GM18858 (cell line): Measurements from ENCODE around the gene NANS.
"Not testable (repeated sequence)": the region's sequence is repeated elsewhere in the genome, so short reads cannot be mapped to it uniquely, and the experiment has no call there.

Source experiments
- ATAC-seq: cut with Tn5 transposase; IDR thresholded peaks from one replicate; pipeline ENCODE4 v1.9.1; 2021; ENCODE audit not compliant: unreplicated experiment

The NANS gene

DNA sequence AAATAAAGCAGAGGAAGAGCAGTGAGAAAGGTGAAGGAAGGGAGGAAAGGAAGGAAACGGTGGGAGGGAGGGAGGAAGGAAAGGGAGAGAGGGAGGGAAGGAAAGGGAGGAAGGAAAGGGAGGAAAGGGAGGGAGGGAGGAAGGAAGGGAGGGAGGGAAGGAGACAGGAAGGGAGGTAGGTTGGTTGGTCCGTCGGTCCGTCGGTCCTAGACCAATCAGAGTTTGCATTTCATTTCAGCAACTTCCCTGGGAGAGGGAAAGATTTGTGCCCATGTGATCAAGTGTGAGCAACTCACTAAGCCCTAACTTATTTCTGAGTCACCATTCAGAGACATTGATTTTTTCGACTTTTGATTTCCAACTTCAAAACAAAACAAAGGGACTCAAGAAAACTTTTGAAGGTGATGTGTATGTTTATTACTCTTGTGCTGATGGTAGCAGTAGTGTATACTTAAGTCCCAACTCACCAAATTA lies 18.8 kb downstream of the NANS start:
- ATAC-seq = no peak

DNA sequence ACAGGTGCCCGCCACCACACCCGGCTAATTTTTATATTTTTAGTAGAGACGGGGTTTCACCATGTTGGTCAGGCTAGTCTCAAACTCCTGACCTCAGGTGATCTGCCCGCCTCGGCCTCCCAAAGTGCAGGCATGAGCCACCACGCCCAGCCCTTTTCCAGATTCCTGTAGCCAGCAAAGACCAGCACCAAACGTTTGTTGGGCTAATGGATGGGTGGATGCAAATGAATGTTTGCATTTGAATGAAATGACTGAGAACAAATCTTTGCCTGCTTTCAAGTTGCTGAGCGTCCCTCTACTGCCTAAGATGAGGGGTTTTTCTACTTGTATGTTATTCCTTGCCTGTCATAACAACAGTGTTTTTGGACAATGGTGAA lies 20.0 kb downstream of the NANS start:
- ATAC-seq = not testable (repeated sequence)

DNA sequence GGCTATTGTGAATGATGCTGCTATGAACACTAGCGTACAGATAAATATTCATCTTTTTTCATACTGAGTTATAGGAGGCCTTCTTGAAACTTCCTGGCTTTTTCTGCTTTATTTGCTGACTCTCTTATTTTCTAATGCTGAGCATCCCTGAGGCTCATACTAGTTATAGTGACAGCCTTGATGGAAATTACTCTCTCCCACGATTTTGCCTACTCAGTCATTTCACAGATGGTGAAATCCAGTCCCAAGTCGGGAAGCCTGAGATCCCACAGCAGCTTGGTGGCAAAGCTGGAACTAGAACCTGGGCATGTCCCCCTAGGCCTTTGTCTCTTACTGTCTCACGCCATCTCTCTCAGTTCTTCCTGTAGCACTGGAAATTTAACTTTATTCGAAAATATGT lies 22.4 kb downstream of the NANS start:
- ATAC-seq = no peak

DNA sequence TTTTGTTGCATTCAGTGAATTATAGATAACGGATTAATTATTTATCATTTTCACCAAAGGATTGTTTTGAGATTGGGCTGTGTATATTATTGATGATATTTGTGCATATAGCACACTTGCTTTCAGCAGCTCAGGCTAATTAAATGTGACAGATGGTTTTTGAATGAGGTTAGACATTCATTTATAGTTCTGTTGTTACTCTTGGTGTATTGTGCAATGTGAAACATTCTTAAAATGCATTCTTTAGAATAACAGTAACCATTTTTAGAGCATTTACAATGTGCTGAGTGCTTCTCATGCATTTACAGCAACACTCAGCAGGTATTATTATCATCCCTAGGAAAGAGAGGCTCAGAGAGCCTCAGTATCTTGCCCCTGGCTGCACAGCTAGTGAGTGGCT lies 23.8 kb downstream of the NANS start:
- ATAC-seq = no peak

DNA sequence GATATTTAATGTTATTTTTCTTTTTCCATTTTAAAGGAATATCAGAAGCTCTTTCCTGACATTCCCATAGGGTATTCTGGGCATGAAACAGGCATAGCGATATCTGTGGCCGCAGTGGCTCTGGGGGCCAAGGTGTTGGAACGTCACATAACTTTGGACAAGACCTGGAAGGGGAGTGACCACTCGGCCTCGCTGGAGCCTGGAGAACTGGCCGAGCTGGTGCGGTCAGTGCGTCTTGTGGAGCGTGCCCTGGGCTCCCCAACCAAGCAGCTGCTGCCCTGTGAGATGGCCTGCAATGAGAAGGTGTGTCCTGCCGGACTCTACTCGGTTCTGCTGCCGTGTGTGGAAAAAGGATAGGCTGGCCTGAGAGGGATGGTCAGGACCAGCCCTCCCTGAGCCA lies 24.2 kb downstream of the NANS start:
- no peak for ATAC-seq

DNA sequence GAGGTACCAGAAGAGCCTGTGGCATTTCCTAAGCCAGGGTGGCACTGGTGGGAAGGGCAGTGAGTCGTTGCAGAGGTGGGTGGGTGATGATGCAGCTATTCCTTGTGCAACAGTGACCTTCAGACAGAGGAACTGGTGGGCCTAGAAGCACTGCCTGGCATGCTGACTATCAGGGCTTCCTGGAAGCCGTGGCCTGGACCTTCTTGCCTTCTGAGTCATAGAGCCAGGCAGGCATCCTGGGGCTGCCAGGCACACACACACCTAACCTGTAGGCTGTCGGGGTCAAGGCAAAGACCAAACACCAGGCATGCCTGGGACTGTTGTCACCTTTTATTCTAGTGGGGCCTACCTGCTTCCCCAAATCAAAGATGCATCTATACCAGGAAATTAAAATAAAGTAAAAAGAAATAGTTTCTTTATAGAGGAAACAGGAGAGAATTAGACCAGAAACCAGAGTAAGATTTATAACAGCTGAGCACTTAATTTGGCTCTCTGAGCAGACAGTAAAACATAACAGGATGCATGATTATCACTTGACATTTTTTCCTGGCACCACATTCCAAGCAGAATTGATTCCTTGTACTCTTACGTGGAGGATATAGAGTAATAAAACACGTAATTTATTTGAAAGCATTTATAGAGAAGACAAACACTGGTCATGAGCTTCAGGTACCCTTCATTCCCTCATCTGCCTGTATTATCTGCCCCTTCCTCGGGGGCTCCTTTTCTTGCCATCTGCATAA lies 25.1 kb downstream of the NANS start:
- no peak for ATAC-seq

DNA sequence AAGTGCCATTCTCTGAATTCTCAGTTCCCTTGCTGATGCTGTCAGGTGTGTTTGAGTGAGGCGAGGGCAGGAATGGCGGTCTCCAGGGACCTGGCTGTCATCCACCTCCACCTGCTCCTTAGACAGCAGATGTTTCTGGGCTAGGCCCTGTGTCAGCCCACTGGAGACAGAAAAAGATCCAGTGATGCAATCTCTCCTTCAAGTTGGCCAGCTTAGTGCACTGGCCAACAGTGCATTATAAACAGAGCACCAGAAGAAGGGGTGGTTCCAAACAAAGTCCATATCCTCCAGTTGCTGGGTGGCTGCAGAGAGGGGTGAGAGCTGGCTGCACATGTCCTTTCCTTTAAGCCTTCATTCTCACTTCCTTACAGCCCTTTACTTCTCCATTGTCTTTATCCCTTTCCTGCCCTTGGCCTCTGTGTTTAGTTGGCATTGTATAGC lies 26.5 kb downstream of the NANS start:
- ATAC-seq = no peak

DNA sequence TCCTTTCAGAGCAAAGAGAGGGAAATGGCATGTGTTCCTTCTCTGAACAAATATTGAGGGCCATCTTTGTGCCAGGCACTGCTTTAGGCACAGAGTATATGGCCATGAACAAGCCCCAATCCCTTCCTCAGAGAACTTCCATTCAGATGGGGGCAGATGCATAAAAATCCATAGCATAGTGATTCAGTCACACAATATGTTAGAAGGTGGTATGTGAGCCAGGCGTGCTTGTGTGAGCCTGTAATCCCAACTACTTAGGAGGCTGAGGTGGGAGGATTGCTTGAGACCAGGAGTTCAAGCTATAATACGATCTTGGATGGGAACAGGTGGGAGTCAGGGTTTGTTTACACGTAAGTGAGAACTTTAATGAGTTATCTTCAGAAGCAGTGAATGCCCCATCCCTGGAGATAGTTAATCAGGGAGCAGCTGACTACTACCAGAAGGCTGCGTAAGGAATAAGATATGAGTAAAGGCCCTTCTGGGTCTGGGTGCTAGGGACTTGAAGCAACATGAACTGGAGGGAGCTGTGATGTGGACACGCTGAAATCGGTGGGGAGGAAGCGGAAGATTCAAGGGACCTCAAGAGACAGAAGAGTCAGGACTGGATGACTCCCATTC lies 27.1 kb downstream of the NANS start:
- ATAC-seq = no peak

DNA sequence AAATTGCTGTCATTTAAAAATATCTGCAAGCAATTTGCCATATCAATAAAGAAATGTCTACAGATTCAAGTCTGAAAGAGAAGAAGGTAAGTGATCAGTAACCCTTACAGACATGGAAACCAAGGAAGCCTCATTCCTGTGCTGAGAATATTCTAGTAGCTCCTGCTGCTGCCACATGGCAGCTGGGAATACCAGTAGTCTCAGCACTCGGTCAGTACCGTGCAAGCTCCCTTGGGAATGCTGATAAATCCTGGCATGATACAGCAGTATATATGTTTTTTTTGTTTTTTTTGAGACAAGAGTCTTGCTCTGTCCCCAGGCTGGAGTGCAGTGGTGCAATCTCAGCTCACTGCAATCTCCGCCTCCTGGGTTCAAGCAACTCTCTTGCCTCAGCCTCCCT lies 27.9 kb downstream of the NANS start:
- ATAC-seq = no peak

DNA sequence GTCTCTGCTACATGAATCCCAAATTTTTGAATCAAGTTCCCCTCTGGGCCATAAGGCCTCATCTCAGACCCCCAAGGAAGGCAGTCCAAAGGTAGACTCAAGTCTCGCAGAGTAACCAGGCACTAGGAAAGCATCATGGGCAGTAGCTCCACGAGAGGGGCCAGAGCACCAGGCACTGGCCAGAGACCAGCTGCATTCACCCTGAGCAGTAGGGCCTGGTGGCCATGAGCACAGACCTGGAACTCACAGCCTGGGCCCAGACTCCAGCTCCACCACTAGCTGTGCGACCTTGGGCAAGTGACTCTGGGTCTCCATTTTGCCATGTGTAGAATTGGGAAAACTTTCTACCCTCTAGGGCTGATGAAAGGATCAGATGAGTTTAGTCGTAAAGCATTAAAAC lies 28.5 kb downstream of the NANS start:
- ATAC-seq = no peak

DNA sequence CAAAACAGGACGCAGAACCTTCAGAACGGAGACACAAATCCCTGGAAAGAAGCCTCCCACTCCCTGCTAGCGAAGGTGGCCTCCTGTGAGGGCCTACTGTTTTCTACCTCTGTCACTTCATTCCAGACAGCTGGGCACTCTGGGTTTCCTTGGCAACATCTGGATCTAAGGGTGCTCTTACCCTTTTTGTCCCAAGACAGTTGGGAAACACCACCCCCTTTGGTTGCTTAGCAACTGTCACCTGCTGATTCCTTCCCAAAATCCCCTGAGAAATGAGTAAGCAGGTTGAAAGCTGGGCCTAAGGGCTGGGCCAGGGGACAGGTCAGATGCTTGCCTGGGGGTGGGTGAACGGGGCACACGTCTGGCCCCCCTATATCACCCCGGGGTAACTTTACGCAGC lies 29.4 kb downstream of the NANS start:
- no peak for ATAC-seq

DNA sequence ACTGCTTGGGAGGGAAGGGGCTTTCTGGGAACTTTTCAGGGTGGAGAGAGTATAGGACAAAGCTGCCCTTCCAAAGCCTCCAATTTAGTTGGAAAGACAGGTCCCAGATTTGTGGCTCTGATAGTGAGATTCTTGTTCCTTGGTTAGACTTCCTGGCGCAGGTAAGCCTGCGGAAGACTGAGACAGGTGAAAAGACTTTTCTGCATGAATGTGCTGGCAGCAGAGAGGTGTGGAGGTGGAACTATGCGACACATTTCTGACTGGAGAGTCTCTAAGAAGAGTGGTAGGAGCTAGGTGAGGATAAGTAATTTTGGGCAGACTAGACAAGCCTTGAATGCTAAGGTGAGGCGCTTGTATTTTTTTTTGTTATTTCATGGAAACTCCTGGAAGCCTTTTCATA lies 29.9 kb downstream of the NANS start:
- no peak for ATAC-seq

DNA sequence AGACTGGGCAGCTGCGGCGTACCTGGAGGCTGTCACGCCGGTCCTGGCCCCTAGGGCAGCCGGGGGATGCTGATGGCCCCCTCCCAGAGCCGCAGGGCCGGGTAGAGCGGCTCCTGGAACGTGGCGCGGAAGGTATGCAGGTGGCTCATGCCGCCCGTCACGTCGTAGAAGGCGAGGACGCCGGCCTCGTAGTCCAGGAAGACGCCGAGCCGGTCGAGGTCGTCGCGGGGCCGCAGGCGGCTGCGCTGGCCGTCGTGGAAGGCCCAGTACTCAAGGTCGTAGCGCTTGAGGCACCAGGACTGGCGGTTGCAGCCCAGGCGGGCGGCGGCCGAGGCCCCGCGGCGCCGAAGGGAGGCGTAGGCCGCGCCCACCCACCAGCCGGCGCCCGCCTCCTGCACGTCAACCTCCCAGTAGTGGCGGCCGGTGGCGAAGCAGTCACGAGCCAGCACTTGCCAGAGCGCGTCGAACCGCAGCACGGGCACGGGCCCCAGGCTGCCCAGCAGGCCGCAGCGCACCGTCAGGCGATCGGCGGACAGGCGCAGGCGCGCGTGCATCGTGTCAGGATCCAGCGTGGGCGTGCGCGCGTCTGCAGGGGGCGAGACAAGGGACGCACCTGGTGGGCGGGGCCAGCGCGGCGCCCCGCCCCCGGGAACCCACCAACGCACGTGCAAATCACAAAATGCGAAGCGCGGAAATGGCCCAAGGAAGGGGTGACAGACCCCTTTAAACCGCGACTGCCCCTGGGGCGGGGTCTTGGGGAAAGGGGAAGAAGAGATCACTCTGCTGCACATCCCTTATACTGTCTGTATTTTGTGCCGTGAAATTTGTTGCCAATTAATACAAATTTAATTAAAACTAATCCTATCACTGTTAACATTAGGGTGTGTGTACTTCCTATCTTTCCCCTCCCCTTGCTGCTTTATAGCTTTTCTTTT lies 31.2 kb downstream of the NANS start:
- ATAC-seq = no peak

DNA sequence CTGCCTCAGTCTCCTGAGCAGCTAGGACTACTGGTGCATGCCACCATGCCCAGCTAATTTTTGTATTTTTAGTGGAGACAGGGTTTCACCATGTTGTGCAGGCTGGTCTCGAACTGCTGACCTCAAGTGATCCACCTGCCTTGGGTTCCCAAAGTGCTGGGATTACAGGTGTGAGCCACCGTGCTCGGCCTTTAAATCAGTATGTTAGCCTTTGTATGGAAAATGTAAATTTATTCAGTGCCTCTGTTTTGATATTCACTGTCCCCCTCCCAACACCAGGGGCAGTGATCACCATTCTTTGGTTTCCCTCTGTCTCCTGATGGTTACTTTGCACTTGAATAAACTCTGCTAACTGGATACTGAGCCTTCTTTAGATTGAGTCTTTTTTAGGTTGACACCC lies 34.1 kb downstream of the NANS start:
- not testable (repeated sequence) for ATAC-seq

DNA sequence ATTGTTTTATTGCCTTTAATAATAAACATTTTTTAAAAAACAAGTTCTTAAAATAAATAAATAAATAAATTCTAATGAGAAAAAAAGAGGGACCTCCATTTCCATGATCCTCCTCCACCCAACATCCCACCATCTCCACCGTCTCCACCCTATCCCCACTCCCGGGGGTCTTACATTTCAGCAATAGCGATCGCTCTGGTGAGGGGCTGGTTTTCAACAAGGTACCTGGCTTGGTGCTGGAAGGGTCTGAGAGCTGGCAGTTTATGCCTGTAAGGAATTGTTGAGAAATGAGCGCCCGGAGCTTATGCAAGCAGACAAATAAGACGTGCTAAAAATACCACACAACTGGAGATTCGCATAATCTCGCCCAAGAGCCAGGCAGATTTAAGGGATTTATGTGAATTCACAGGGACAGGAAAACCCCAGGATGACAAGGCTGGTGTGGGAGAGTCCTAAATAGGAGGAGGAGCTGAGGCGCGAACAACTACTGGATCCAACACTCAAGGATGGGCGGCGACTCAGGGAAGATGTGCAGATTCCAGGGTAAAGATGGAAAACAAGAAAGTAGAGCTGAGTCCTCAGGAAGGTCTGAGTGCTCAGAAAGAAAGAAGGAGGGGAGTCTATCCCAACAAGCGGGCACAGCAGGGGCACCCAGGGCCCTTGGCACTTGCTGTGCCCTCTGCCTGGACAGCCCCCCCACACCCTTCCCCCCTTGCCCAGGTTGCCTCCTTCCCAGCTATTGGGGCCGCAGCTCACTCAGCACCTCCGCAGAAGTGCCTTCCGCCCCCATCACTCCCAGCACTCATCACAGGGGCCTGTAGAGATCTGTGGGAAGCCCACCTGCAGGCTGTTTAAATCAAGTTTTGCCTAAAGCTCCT lies 35.4 kb downstream of the NANS start:
- no peak for ATAC-seq

DNA sequence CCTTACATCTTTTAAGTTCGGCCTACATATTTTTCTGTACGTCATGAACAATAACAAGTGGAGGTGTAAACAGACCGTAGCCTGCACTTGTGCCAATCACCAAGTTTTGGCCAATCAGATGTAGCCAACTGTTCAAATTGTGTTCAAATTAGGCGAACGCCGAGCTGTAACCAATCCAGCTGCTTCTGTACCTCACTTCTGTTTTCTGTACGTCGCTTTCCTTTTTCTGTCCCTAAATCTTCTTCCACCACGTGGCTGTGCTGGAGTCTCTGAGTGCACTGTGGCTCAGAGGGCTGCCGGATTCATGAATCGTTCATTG lies 36.0 kb downstream of the NANS start:
- ATAC-seq = no peak

DNA sequence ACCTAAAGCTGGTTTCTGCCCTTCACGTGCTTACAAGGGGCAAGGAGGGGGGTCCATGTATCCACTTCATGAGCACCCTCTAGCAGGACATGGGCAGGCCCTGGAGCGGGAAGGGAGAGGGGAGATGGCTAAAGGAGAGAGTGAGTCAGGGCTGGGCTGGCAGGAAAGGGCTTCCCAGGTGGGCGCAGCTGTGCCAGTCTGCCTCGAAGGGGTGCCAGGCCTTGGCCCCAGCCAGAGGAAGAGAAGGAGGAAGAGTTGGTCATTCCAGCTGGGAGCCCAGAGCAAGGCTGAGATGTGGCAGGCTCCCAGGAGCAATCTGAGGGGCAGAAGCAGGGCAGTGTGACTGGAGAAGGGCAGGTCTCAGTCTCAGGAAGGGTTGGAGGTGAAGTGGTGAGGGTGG lies 37.8 kb downstream of the NANS start:
- ATAC-seq = no peak

DNA sequence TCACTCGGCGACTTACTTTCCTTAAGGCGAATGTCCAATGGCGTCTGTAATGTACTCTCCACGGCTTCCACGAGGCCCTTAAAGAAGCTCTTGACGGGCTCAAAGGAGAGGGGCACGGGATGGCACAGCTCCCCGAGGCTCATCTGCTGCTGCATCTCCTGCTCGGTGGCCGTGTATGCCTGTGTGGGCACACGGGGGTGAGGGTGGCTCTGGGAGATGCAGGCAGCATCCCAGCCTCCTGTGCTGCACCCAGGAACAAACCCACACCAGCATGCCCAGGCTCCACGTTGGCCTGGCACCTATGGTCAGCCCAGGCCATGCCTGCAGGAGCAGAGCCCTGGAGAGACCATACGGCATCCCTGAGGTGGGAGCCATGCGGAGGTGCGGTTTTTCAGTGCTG lies 38.3 kb downstream of the NANS start:
- no peak for ATAC-seq

DNA sequence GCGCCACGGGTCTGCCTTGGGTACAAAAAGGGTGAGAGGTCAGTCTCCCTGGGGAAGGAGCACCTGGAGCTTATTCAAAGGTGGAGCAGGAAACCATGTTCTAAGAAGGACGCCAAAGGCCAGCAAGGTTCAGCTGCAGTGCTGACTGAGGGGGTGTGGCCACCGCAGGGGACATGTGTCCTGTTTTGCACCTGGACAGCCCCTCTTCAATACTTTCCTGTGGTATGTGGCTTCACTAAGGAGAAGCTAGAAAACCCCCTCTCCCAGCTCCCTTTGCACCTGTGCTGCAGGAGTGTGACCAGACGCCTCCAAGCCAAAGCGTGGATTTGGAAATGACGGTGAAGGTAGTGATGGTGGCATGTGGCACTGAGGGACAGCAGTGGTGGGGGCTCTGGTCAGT lies 38.9 kb downstream of the NANS start:
- ATAC-seq = no peak

DNA sequence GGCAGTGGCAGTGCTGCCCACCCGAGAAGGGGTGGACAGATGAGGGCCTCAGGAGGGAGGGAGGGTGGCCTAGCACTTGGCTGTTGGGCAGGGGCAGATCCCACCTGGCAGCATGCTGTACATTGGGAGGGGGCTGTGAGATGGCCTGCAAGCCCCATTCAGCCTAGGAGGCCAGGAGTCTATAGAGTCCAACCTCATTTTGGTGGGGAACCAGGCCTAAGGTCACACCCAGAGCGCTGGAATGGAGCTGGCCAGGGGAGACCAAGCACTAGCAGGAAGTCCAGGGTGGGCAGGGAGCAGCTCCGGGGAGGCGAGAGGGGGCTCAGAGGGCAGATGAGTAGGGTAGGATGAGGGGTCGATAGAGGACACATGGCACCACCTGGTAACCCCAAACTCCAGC lies 39.6 kb downstream of the NANS start:
- ATAC-seq = no peak

DNA sequence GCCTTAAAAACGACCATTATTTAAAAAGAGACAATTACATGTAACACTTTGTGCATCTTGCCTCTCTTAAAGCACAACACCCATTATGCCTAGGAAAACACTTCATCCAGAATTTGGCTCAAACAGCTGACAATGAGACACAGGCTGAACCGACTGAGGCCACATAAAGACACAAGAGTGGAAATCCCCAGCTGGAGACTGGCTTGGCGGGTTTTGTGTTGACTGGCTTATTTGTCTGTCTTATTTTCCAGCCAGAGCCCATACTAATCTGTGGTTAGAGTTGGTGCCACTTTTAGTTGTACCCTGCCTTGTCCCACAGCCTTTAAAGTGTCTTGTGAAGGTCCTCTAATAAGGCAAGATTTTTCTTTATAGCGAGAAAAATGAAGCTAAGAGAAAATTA lies 41.3 kb downstream of the NANS start:
- ATAC-seq = no peak
